Neural cell (in vitro differentiated cells): ENCODE data around the gene NHSL2. TPM values are rescaled to one million over a fixed set of nuclear protein-coding genes. Genes with fewer than 3 reads are reported as not detected.

Source experiments
- H2AFZ ChIP-seq: fragments of 200-600, 300-800 bp; sonication (generic), shearing (Covaris generic); 2 replicates; pipeline ENCODE4 v1.6.0; 2014; ENCODE audit warnings: low read depth, mild to moderate bottlenecking, antibody characterized with exemption, low read length, moderate library complexity
- H3F3A ChIP-seq: fragments of 200-600 bp; shearing (Covaris generic); 2 replicates; pipeline ENCODE4 v1.6.1; 2016; ENCODE audit warnings: mild to moderate bottlenecking, moderate library complexity, mixed read lengths, antibody characterized with exemption, low read length; ENCODE audit not compliant: insufficient read depth, poor library complexity, severe bottlenecking
- H3K27ac ChIP-seq: fragments of 200-600, 300-800 bp; sonication (generic), shearing (Covaris generic); 2 replicates; pipeline ENCODE4 v1.5.1; 2014; ENCODE audit warnings: mild to moderate bottlenecking, low read length, moderate library complexity
- H3K27me3 ChIP-seq: fragments of 300-800, 200-600 bp; sonication (generic), shearing (Covaris generic); 2 replicates; pipeline ENCODE4 v1.6.0; 2014; ENCODE audit warnings: mild to moderate bottlenecking, low read depth, low read length, moderate library complexity; ENCODE audit not compliant: insufficient read depth
- H3K36me3 ChIP-seq: fragments of 300-800, 200-600 bp; sonication (generic), shearing (Covaris generic); 2 replicates; pipeline ENCODE4 v1.5.1; 2014; ENCODE audit warnings: mild to moderate bottlenecking, antibody characterized with exemption, low read length, moderate library complexity; ENCODE audit not compliant: insufficient read depth
- H3K4me2 ChIP-seq: fragments of 300-800, 200-600 bp; sonication (generic), shearing (Covaris generic); 2 replicates; pipeline ENCODE4 v1.6.0; 2014; ENCODE audit warnings: mild to moderate bottlenecking, low read length
- H3K4me3 ChIP-seq: fragments of 300-800, 200-600 bp; sonication (generic), shearing (Covaris generic); 2 replicates; pipeline ENCODE4 v1.5.1; 2014; ENCODE audit warnings: mild to moderate bottlenecking, low read length, moderate library complexity
- H3K79me2 ChIP-seq: fragments of 200-600 bp; shearing (Covaris generic); replicated peaks from 2 replicates; pipeline ENCODE4 v1.6.0; 2014; ENCODE audit warnings: mild to moderate bottlenecking, low read length, moderate library complexity; ENCODE audit not compliant: insufficient read depth
- H3K9ac ChIP-seq: fragments of 300-800, 200-600 bp; sonication (generic), shearing (Covaris generic); 2 replicates; pipeline ENCODE4 v1.6.1; 2016; ENCODE audit warnings: mild to moderate bottlenecking, low read length, mixed read lengths
- H3K9me2 ChIP-seq: fragments of 200-600 bp; shearing (Covaris generic); 2 replicates; pipeline ENCODE4 v1.6.1; 2016; ENCODE audit warnings: mild to moderate bottlenecking, low read length, mixed read lengths; ENCODE audit not compliant: insufficient read depth
- H3K9me3 ChIP-seq: fragments of 200-600, 300-800 bp; sonication (generic), shearing (Covaris generic); 2 replicates; pipeline ENCODE4 v1.6.1; 2016; ENCODE audit warnings: mild to moderate bottlenecking, mixed run types, low read length, moderate library complexity, mixed read lengths
- H4K20me1 ChIP-seq: fragments of 200-600 bp; shearing (Covaris generic); 2 replicates; pipeline ENCODE4 v1.6.1; 2016; ENCODE audit warnings: mild to moderate bottlenecking, mixed run types; ENCODE audit not compliant: insufficient read depth
- CTCF ChIP-seq: fragments of 450-650 bp; IDR thresholded peaks from 2 replicates; pipeline ENCODE4 v1.5.1; 2014; ENCODE audit warnings: antibody characterized with exemption, mild to moderate bottlenecking, moderate library complexity; ENCODE audit not compliant: poor library complexity, severe bottlenecking
- EP300 ChIP-seq: fragments of 450-650 bp; conservative IDR thresholded peaks from 2 replicates; pipeline ENCODE4 v1.6.1; 2014; ENCODE audit warnings: antibody characterized with exemption, mild to moderate bottlenecking, moderate library complexity; ENCODE audit not compliant: poor library complexity, severe bottlenecking
- EZH2 ChIP-seq: fragments of 200-600, 300-800 bp; shearing (Covaris generic), sonication (generic); IDR thresholded peaks from 2 replicates; pipeline ENCODE4 v1.6.1; 2014; ENCODE audit warnings: antibody characterized with exemption, low read length, borderline replicate concordance, mild to moderate bottlenecking; ENCODE audit not compliant: insufficient read depth, poor library complexity, severe bottlenecking
- MXI1 ChIP-seq: fragments of 450-650 bp; conservative IDR thresholded peaks from 2 replicates; pipeline ENCODE4 v1.6.1; 2014; ENCODE audit warnings: antibody characterized with exemption, mild to moderate bottlenecking; ENCODE audit not compliant: poor library complexity, severe bottlenecking
- POLR2AphosphoS5 ChIP-seq: IDR thresholded peaks from 2 replicates; pipeline ENCODE4 v1.6.1; 2012
- RAD21 ChIP-seq: fragments of 450-650 bp; conservative IDR thresholded peaks from 2 replicates; pipeline ENCODE4 v1.6.1; 2014; ENCODE audit warnings: antibody characterized with exemption, mild to moderate bottlenecking, moderate library complexity
- REST ChIP-seq: IDR thresholded peaks from 2 replicates; pipeline ENCODE4 v1.6.1; 2012; ENCODE audit warnings: borderline replicate concordance
- SMC3 ChIP-seq: fragments of 450-650 bp; conservative IDR thresholded peaks from 2 replicates; pipeline ENCODE4 v1.6.1; 2014; ENCODE audit warnings: antibody characterized with exemption, mild to moderate bottlenecking, moderate library complexity; ENCODE audit not compliant: poor library complexity
- TAF1 ChIP-seq: IDR thresholded peaks from 2 replicates; pipeline ENCODE4 v1.6.1; 2012; ENCODE audit warnings: low read depth
- polyA plus RNA-seq: library from polyadenylated mRNA; depleted of rRNA; stranded (reverse); fragments of >200 nt; gene quantifications from 2 replicates; pipeline ENCODE4 v1.2.3, GENCODE V29; 2014

The NHSL2 gene
- polyA plus RNA-seq, 1 donor from 2014 or later: 0.87 TPM

DNA sequence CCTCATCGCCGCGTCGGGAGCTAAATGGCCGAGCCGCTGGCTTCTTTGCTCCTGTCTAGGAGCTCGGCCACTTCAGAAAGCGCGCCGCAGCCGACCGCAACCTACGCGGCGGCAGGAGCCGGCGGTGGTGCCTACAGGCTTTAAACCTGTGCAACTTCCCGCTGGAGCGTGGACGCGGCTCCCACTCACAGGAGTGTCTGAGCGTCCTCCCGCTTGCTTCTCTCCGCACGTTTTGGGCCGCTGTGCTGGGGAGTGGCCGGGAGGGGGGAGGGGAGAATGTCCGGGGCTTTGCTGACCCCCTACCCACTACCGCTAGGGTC is 1.0 kb downstream of the NHSL2 start:
- Histone ChIP-seq H3F3A (no peaks in the 10 kb centered on the region), H4K20me1 (no peaks in the 10 kb centered on the region), H3K36me3 (no peaks in the 10 kb centered on the region), H3K27me3 (peaks cover 23% of the 10 kb centered on the region), H3K27ac (no peak overlapping the region), H3K9ac (no peak overlapping the region), H2AFZ (no peak overlapping the region), H3K4me2 (no peak overlapping the region), H3K4me3 (peak overlapping the region; percentile 65), H3K79me2 (no peaks in the 10 kb centered on the region), H3K9me2 (no peaks in the 10 kb centered on the region), H3K9me3 (no peaks in the 10 kb centered on the region)
- TF ChIP-seq EZH2 (no peak), MXI1 (no peak), REST (no peak), SMC3 (no peak), CTCF (no peak), POLR2AphosphoS5 (no peak), RAD21 (no peak), EP300 (no peak), TAF1 (no peak)

- Histone ChIP-seq H3K27me3 (peaks cover 23% of the 10 kb centered on the region), H3F3A (no peaks in the 10 kb centered on the region), H2AFZ (no peak overlapping the region), H3K9me2 (no peaks in the 10 kb centered on the region), H3K9me3 (no peaks in the 10 kb centered on the region), H3K4me3 (peak overlapping the region; percentile 65), H3K4me2 (no peak overlapping the region), H3K9ac (no peak overlapping the region), H3K36me3 (no peaks in the 10 kb centered on the region), H4K20me1 (no peaks in the 10 kb centered on the region), H3K27ac (no peak overlapping the region), H3K79me2 (no peaks in the 10 kb centered on the region)
- TF ChIP-seq TAF1 (no peak), EP300 (no peak)
These were observed 1.5 kb downstream of the NHSL2 start for GRCh38 chrX:71912156-71912555.

DNA sequence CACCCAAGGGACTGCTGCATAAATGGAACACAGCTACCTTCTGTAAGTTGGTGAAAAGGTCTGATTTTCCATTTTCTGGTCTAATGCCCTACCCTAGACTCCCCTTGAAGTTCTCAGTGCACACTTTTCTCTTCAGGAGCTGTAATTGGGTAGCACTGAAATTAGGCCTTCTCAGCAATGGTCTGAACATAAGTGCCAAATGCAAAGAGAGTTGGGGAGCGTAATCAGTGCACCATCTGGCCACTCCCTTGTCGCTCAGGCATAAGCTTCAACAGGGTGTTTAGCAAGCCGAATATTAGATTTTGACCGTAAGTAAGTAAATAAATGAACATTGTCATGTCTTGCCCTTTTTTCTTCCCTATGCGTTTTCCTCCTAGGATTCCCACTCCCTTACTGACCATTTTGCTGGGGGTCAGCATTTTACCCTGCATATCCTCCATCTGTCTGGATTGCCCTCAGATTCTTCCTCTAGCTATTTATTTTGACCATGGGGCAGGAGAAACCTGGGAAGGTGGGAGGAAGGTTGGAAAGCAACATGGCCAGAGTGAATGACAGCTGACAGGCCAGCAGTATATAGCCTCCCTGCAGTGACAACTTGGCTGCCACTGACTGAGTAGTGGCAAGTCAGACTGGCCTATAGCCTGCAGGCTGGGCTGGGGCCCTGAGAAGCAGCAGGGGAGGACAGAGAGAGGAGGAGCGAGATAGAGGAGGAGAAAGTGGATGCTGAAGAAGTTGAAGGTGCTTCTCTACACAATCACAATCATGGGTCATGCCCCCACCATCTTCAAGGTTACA is 2.7 kb downstream of the NHSL2 start:
- Histone ChIP-seq H3K79me2 (no peaks in the 10 kb centered on the region), H3K4me2 (no peak overlapping the region)

More for the DNA sequence above, 2.7 kb downstream of the NHSL2 start:
- Histone ChIP-seq H3K9me3 (no peaks in the 10 kb centered on the region), H3F3A (no peaks in the 10 kb centered on the region), H3K4me3 (no peak overlapping the region), H2AFZ (no peak overlapping the region), H3K27me3 (peaks cover 23% of the 10 kb centered on the region), H3K27ac (no peak overlapping the region), H3K9me2 (no peaks in the 10 kb centered on the region), H3K9ac (no peak overlapping the region), H3K36me3 (no peaks in the 10 kb centered on the region), H4K20me1 (no peaks in the 10 kb centered on the region)
- TF ChIP-seq RAD21 (no peak), EZH2 (no peak), SMC3 (no peak), MXI1 (no peak), EP300 (no peak), CTCF (no peak), POLR2AphosphoS5 (no peak), REST (no peak), TAF1 (no peak)
